Esophagus squamous epithelium (tissue), 5 donors: ENCODE measurements around the gene GALNT13. TPM values are rescaled to one million over a fixed set of nuclear protein-coding genes. Genes with fewer than 3 reads are reported as not detected.

ENCODE experiments used
- DNase-seq: peaks from one replicate; lab custom pipeline; 2025; lab: John Stamatoyannopoulos, UW
- H3K27ac ChIP-seq, 4 donors: fragments of 200-600 bp; sonication (generic); one replicate each; pipeline ENCODE4 v1.5.1; 2016 to 2019; ENCODE audit warnings: mild to moderate bottlenecking in 1 of 4
- H3K27me3 ChIP-seq, 4 donors: fragments of 200-600 bp; sonication (generic); 1 replicate in 3 of 4; 2 replicates in 1 of 4; pipeline versions ENCODE4 v1.5.1 to v1.6.0; 2017 to 2021; ENCODE audit warnings: antibody characterized with exemption in 1 of 4
- H3K36me3 ChIP-seq, 3 donors: fragments of 200-600 bp; sonication (generic); one replicate each; pipeline ENCODE4 v1.5.1; 2016 to 2019
- H3K4me1 ChIP-seq, 3 donors: fragments of 200-600 bp; sonication (generic); one replicate each; pipeline ENCODE4 v1.5.1; 2017 to 2019
- H3K4me3 ChIP-seq, 4 donors: fragments of 200-600 bp; sonication (generic); 1 replicate in 3 of 4; 2 replicates in 1 of 4; pipeline ENCODE4 v1.5.1; 2016 to 2019; ENCODE audit warnings: mild to moderate bottlenecking in 2 of 4, moderate library complexity in 1 of 4
- H3K9me3 ChIP-seq, 3 donors: fragments of 200-600 bp; sonication (generic); one replicate each; pipeline ENCODE4 v1.5.1; 2016 to 2019
- POLR2A ChIP-seq, 4 donors: fragments of 450-650 bp; IDR thresholded peaks; one replicate each; pipeline ENCODE4 v1.6.1; 2017; ENCODE audit warnings: antibody characterized with exemption in 4 of 4, mild to moderate bottlenecking in 4 of 4, moderate library complexity in 3 of 4
- WGBS, 2 donors: methylation state at CpG; one replicate each; pipeline ENCODE4 v1.1.5; 2018; 5-methylcytosine and 5-hydroxymethylcytosine counted together
- intact Hi-C: fragments of 100-400 bp; cut with DNase I; formaldehyde crosslinking; loops from one replicate; pipeline ENCODE4 v1.15.0; 2022
- total RNA-seq, 4 donors: library from RNA; depleted of rRNA; stranded (reverse); fragments of >200 nt; gene quantifications; one replicate each; pipeline ENCODE4 v1.1.0, GENCODE V29; 2016
- TF ChIP-seq, protein P1 (sequence below), 6 experiments: fragments of 450-650 bp in 4 of 6; fragments of 200-600 bp in 2 of 6; sonication (generic) in 2 of 6; IDR thresholded peaks; one replicate each; pipeline ENCODE4 v1.5.1; 2016 to 2019; ENCODE audit warnings: antibody characterized with exemption in 6 of 6, mild to moderate bottlenecking in 4 of 6, moderate library complexity in 4 of 6
- donor health status: DM: yes; HTN: yes; CAD: no.

The GALNT13 gene
- total RNA-seq, 4 donors from 2014 or later: 0.04 to 0.38 (median 0.17) TPM

DNA sequence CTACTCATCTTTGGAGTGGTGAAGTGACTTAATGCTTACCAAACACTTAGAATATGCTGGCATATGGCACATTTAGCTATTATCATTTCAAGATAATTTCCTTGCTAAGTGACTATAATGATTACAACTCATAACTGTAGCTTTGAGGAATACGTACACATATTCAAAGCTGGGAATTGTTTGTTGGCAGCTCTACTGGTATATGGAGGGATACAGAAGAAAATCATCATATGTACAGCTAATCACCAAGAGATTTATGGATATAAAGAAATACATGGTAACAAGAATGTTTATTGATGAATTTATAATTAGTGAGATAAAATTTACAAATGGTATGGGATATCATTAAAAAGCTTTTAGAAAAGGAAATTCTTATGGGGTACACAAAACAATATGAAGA, 207.2 kb downstream of the GALNT13 start:
- Histone ChIP-seq H3K36me3 (no peaks in the 10 kb centered on the region), H3K27ac (no peak overlapping the region), H3K9me3 (no peaks in the 10 kb centered on the region), H3K4me1 (no peaks in the 10 kb centered on the region), H3K4me3 (no peak overlapping the region), H3K27me3 (no peaks in the 10 kb centered on the region)
- intact Hi-C loops: no loop called here
- WGBS, 2 donors: 52 to 59% methylated on average over 1 of the region's 1 CpG
- DNase-seq: no peak
- no peak for TF ChIP-seq POLR2A (IDR thresholded peaks at IDR 0.05)
- TF ChIP-seq, protein P1, sequence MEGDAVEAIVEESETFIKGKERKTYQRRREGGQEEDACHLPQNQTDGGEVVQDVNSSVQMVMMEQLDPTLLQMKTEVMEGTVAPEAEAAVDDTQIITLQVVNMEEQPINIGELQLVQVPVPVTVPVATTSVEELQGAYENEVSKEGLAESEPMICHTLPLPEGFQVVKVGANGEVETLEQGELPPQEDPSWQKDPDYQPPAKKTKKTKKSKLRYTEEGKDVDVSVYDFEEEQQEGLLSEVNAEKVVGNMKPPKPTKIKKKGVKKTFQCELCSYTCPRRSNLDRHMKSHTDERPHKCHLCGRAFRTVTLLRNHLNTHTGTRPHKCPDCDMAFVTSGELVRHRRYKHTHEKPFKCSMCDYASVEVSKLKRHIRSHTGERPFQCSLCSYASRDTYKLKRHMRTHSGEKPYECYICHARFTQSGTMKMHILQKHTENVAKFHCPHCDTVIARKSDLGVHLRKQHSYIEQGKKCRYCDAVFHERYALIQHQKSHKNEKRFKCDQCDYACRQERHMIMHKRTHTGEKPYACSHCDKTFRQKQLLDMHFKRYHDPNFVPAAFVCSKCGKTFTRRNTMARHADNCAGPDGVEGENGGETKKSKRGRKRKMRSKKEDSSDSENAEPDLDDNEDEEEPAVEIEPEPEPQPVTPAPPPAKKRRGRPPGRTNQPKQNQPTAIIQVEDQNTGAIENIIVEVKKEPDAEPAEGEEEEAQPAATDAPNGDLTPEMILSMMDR (IDR thresholded peaks at IDR 0.05): no peak

DNA sequence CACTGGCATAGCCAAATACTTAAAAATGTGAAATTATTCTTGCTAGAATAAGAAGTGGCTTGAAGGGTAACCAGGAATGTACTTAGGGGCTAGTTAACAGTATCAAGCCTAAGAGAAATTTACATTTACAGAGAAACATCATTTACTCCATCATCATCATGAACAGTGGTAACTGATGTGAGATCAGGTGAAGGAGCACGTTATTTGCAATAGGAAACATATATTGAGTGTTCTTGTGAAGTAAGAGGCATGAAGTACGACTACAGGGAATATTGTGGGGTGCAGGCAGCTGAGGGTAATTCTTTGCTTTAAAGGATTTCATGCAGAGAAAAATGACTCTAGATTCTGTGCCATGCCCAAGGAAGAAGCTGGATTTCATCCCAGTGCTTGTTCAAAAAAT, 220.8 kb downstream of the GALNT13 start:
- WGBS, 2 donors: 53 to 66% methylated on average over 2 of the region's 2 CpGs
- H3K9me3 ChIP-seq: no peaks in the 10 kb centered on the region
- no peak overlapping the region for H3K4me3 ChIP-seq

DNA sequence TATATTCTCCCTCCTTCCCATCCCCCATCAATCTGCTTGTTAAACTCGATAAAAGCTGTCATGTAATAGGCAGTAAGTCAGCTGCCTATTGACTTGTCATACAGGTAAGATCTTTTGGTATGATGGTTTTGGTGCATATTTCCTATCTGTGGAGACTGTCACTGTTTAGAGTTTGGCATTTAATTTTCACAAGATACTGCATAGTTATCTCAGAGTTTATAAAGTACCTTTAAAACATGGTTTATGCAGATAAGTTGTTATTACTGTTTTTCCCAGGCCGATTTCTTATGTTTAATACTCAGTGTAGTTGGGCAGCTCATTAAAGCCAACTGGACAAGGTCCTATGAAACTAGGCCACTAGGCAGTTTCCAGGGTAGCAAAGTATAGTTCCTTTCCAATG, 222.1 kb downstream of the GALNT13 start:
- intact Hi-C loops: no loop called here
- Histone ChIP-seq H3K27ac (no peak overlapping the region), H3K36me3 (no peaks in the 10 kb centered on the region), H3K27me3 (no peaks in the 10 kb centered on the region), H3K9me3 (no peaks in the 10 kb centered on the region), H3K4me3 (no peak overlapping the region), H3K4me1 (no peaks in the 10 kb centered on the region)
- no peak for DNase-seq
- 62 to 66% methylated on average over 2 of the region's 2 CpGs for WGBS, 2 donors
- TF ChIP-seq POLR2A (IDR thresholded peaks at IDR 0.05): no peak
- TF ChIP-seq, protein P1 (IDR thresholded peaks at IDR 0.05): no peak

More for the DNA sequence above, 220.8 kb downstream of the GALNT13 start:
- Histone ChIP-seq H3K36me3 (no peaks in the 10 kb centered on the region), H3K27me3 (no peaks in the 10 kb centered on the region), H3K27ac (no peak overlapping the region), H3K4me1 (no peaks in the 10 kb centered on the region)
- TF ChIP-seq, protein P1 (IDR thresholded peaks at IDR 0.05): no peak
- no peak for TF ChIP-seq POLR2A (IDR thresholded peaks at IDR 0.05)
- DNase-seq: no peak
- intact Hi-C loops: no loop called here

DNA sequence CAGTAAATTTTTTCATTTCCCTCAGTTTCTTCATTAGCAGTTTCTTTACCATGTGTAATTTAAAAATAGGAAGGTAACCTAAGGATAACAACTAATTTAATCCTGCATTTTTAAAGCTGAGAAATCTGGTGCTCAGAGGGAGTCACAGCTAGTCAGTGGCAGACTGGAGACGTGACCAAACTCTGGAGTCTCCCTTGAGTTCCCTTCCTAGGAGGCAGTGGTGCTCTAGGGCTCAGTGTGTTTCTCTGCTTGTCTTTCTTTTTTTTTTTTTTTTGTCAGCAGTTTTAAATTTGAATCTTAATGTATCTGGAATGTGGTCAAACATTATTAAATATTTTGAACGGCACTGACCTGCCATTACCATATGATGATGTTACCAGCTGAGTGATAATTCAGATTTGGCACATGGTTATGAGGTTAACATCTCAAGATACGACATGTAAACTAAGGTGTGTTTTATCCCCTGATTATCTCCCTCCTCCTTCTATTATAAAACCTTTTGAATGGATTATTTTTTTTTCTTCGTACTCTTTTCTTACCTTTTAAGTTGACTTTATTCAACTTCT, 226.2 kb downstream of the GALNT13 start:
- Histone ChIP-seq H3K27ac (no peak overlapping the region), H3K9me3 (no peaks in the 10 kb centered on the region), H3K4me3 (no peak overlapping the region), H3K36me3 (no peaks in the 10 kb centered on the region), H3K4me1 (no peaks in the 10 kb centered on the region), H3K27me3 (no peaks in the 10 kb centered on the region)
- intact Hi-C loops: no loop called here
- WGBS, 2 donors: 43 to 55% methylated on average over 4 of the region's 4 CpGs
- no peak for DNase-seq
- no peak for TF ChIP-seq POLR2A (IDR thresholded peaks at IDR 0.05)
- TF ChIP-seq, protein P1 (IDR thresholded peaks at IDR 0.05): no peak

DNA sequence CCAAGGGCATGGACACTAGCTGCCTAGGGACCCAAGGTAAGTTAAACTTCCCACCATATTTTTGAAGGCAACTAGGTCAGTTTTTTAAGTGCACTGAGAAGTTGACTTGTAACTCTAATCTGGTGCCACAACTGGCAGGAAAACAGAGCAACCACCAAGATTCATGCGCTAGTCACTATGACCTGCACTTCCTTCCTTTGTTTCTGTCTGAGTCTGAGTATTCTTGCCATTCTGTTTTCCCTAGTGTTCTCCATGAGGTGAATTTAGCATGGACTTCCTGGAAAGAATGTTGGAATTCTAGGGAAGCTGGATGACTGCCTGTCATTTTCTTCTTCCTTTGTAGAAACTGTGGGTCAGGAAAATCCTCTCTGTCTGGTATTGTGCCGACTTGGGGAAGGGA, 249.0 kb downstream of the GALNT13 start:
- TF ChIP-seq, protein P1 (IDR thresholded peaks at IDR 0.05): no peak
- no peak for TF ChIP-seq POLR2A (IDR thresholded peaks at IDR 0.05)
- no peak overlapping the region for H3K27ac ChIP-seq
- 58 to 80% methylated on average over 2 of the region's 2 CpGs for WGBS, 2 donors

More for the DNA sequence above, 249.0 kb downstream of the GALNT13 start:
- Histone ChIP-seq H3K4me3 (no peak overlapping the region), H3K27me3 (no peaks in the 10 kb centered on the region), H3K9me3 (peaks cover 0 to 18% (median 0%) of the 10 kb centered on the region in 3 donors), H3K36me3 (no peaks in the 10 kb centered on the region), H3K4me1 (no peaks in the 10 kb centered on the region)
- intact Hi-C loops: no loop called here
- DNase-seq: no peak
